Measurements from ENCODE around the gene C7orf57.
"Not testable (repeated sequence)": the region's sequence is repeated elsewhere in the genome, so short reads cannot be mapped to it uniquely, and the experiment has no call there.

Gene C7orf57

DNA sequence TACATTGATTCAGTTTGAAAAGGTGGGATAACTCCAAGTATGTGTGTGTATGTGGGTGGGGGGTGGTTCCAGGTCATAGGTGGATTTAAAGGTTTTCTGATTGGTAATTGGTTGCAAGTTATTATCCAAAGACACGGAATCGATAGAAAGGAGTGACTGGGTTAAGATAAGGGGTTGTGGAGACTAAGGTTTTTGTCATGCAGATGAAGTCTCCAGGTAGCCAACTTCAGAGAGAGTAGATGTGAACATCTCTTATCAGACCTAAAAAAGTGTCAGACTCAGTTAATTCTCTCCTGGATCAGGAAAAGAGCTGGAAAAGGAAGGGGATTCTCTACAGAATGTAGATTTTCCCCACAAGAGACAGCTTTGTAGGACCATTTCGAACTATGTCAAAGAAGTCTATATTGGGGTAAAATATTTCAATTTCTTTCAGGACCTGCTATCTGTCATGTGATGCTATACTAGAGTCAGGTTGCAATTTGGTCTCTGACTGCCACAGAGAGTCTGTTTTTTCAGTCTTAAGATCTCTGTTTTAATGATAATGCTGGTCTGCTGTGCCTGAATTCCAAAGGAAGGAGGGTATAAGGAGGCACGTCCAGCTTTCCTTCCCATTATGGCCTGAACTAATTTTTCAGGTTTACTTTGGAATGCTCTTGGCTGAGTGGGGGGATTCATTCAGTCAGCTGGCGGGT, 3.6 kb downstream of the C7orf57 start:
- no peak for DNase-seq

DNA sequence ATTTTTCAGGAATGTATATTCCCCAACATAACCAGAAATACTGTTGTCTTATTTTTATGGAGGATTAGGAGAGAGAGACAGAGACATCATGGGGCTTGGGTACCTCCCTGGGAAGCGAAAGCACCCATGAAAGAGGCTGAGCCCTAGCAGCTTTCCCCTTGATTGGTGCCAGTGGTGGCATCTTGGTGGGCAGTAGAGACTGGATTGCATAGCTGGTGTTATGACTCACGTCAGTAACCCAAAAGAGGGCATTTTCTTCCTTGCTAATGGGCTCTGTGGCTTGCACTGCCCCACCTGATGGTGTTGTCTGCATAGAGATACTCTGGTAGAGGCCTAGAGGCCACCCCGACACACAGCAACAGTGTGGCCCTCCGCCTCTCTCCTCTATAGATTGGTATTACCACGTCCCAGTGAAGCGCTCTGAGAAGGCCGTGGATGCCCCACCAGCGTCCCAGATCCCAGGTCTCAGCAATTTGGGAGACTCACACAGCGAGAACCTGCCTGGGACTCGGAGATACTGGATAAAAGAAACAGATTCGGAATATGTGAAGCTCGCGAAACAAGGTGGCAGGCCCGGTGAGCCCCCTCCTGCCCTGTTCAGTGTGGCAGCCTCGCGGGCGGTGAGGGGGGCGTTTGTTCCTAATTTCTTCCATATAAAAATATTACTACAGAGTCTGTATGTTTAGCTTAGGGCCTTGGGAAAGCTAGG, 5.8 kb downstream of the C7orf57 start:
- no peak for DNase-seq

DNA sequence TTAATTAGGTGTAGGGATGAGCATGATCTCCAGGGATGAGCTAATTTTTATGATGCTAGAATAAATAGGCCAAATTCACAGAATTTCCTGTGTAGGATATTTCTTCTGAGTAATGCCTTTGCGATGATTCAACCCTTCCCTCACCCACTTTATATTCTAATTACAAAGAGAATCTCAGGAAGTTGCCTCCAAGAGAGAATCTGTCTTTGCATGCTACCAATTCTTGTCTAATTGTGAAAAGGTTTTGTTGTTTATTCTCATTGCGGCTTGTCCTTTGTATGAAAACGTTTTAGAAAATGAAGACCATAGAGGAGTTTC, 6.3 kb downstream of the C7orf57 start:
- DNase-seq, result no peak

DNA sequence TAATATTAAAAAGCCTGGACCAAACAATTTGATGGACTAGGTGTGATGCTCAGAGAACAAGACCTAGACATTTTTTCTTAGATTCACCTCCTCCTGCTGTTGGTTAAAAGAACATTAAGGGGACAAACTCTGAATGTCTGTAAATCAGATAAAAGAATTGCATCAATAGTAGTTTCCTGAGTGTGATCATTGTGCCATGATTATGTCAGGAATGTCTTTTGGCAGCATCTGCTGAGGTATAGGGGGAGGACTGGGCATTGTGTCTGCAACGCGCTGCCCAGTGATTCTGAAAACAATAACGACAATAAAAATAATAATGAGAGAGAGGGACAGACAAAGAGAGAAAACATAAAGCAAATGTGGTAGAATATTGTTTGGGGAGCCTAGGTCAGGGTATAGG, 6.9 kb downstream of the C7orf57 start:
- no peak for DNase-seq

DNA sequence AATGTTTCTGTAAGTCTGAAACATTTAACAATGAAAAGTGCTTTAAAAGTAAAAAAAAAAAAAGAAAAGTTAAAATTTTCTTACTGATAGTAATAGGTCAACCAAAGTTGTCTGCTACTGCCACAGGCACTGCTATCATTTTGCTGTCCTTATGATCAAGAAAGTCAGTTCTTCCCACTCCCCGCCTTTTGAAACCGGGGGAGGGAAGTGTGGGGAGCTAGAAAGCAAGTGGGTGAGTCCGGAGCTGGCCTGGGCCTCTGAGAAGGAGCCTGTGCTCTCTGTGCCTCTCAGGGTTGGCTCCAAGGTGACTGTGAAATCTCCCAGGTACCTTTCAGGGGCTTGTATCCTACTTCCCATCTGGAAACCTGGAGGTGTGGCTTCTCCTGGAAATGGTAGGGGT, 7.3 kb downstream of the C7orf57 start:
- no peak for DNase-seq

DNA sequence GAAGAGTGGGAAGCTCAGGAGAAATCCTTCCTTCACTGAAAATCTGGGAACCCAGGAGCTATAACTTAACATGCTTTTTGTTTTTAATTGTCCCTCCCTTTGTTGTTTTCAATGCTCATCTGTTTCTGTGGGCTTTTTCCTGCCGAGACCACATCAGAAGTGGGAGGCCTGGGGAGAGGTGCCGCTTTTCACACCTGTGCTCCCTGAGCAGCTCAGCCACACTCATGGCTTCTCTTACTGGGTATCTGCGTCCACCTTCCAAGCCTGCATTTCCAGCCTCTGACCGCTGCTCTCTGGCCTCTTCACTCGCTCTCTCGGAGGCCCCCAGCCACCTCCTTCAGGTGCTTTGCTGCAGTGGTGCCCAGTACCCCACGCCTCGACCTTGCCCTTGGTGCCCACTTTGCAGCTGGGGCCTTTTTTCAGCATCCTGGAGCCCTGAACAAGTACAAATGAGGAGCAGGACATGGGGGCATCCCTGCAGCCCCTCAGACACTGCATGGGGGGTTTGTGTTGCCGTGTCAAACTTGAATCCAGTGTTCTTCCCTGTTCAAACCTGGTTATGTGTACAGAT, 9.9 kb downstream of the C7orf57 start:
- DNase-seq, result no peak

DNA sequence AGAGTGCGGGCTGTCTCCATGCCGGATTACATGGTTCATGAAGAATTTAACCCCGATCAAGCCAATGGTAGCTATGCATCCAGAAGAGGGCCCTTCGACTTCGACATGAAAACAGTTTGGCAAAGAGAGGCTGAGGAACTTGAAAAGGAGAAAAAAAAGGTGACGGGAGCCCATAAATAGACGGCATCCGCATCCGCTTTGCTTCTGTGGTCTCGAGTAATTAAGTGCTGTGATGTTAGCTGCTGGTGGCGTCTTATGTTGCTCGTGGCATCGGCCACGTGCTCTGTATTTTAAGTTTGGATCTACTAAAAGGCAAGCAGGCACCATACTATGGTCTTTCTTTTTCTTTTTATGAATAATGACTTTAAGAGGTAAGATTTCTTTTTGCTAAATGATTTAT, 11.1 kb downstream of the C7orf57 start:
- no peak for DNase-seq

DNA sequence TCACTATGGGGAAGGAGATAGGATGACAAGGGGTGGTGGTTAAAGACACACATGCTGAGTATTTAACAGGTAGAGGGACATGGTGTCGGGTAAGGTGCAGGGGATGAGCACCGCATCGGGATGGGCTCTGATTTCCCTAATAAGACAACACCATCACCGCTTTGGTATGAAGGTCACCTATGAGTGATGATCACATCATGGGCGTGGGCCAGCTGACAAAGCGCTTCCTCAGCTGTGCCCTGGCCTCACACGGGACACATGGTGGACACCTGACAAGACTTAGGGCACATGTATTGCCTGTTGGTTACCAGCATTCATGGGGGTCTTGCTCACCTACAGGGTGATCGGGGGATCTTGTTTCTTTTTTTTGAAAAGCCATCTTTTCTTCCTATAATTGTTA, 12.8 kb downstream of the C7orf57 start:
- DNase-seq, result no peak

DNA sequence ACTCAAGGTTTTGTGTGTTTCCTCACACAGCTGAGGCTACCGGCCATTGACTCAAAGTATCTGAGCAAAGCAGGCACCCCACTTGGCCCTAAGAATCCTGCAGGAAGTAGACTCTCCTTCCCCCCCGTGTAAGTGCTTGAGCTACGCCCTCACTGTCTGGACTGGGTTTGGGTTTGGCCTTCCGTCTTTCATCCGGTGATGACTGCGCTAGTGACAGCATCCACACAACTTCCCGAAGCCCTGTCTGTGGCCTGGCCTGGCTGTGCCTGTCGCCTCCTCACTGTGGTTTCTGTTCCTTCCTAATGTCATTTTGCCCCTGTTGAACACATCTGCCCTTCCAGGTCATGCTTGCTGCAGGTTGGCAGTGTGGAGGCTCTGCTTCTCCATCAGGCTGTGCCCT, 14.5 kb downstream of the C7orf57 start:
- no peak for DNase-seq

DNA sequence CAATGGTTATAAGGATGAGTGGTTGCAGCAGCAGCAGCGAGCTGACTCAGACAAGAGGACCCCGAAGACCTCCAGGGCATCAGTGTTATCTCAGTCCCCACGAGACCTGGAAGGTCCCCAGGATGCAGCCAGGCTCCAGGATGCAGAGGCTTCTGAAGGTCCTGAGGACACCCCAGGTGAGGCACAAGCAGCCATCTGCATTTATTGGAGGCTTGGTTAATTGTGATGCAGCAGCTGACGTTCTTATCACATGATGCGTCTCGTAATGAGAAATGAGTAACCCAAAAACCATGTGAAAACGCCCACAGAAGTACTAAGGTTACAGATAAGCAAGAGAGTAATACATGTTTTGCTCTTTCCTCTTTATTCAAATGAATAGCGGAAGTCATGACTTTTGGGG, 17.4 kb downstream of the C7orf57 start:
- no peak for DNase-seq

DNA sequence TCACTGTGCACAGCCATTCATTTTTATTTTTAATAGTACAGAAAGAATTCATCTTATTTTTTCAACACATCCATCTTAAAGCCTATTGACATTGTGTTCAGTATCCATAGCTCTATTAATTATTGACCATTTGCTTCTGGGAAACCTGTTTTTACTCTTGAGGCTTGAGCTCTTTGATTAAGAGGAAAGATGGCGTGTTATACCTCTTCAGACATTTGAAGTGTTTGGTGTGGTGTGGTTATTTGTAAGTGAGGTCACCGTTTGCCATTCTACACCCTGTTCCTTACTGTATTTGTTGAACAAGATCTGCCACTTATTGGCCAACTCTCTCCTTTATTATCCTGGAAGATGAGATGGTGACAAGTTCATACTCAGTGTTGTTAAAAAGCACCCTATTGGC, 18.4 kb downstream of the C7orf57 start:
- DNase-seq, result no peak

DNA sequence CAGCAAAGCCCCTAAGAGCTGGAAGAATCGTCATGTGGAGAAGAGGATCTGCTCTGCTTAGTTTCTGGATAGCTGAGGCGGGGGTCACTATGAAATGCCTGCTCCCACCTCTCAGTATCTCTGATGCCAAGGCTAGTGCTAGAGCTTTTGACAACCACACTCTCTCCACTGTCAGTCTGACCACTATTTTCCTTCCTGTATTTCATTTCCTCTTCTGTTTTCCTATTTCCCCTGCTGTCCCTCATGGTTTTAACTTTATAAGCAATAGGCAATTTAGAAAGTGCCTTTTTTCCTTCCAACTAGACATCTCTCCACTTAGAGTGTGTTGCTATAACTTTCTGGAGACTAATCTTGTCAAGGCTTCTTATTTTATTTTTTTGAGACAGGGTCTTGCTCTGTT, 23.6 kb downstream of the C7orf57 start:
- DNase-seq, result no peak

DNA sequence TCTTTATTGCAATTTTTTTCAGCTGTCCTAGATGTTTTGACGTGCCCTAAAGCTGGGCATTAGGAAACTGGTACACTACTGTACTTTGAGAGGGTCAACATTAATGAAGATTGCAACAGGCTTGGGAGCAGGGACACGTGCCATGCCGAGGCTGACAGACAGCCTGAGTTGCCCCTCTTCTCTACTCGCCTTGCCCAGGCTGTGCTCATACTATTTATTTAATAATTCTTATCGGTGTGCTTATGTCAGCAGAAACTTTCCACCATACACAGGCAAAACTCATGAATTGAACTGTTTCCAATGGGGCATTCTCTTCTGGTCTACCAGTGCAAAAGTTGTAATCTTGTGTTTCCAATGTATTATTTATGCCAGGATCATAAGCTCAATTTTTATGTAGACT, 24.4 kb downstream of the C7orf57 start:
- DNase-seq, result no peak

DNA sequence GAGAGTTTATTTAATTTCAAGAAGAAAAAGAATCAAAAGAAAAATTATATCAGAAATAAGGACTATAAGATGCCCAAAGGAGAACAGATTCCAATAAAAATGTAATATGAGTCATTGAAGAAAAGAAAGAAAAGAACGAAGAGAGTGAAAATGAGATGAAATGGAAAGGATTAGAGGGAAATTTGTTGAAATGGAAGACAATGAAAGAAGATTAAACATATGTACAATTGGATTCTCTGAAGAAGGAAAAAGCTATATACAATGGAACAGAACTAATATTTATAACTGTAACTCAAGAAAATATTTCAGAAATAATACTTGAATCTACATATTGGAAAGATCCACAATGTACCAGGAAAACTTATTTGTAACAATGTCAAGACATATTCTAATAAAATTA, 28.6 kb downstream of the C7orf57 start:
- no peak for DNase-seq

DNA sequence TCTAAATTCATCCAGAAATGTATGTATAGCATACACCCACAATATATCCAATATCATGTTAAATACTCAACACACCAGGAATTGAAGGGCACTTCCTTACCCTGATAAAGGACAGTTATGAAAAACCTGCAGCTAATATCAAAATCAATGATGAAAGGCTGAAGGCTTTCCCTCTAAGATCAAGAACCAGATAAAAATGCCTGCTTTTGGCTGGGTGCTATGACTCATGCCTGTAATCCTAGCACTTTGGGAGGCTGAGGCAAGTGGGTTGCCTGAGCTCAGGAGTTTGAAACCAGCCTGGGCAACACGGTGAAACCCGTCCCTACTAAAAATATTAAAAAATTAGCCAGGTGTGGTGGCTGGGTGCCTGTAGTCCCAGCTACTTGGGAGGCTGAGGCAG, 32.1 kb downstream of the C7orf57 start:
- no peak for DNase-seq

DNA sequence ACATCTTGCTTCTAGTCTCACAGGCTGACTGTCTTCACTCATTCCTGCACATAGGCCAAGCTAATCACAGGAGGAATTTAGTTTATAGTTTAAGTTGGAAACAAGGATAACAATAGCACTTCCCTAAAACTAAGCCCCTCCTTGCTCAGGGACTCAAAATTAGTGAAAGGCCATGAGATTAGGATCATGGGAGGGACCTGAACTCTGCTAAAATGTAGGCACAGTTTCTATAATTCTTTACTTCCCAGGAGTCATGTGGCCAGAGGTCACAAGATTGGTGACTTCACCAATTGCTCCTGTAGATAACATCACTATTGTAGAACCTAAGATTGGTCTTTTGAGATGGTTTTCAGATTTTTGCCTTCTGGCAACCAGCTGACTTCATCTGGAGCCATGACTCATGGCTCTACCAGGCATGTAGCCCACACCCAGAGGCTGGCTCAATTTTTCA, 38.9 kb downstream of the C7orf57 start:
- peak; percentile 51 for DNase-seq

DNA sequence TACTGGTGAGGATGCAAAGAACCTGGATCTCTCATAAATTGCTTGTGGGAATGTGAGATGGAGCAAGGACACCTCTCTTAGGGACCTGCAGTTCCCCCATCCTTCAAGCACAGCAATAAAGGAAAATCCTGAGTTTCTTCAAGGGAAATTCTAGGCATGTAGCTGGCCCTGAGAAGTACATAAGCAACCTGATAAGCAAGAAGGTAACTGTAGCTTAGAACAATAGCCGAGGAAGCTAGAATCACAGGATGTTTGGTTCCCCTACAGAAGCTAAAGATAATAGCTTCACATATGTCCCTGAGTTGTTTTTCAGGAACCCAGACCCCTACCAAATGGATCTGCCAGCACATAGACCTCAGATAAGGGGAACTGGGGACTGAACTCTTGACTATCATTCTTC, 42.1 kb downstream of the C7orf57 start:
- DNase-seq, result no peak

DNA sequence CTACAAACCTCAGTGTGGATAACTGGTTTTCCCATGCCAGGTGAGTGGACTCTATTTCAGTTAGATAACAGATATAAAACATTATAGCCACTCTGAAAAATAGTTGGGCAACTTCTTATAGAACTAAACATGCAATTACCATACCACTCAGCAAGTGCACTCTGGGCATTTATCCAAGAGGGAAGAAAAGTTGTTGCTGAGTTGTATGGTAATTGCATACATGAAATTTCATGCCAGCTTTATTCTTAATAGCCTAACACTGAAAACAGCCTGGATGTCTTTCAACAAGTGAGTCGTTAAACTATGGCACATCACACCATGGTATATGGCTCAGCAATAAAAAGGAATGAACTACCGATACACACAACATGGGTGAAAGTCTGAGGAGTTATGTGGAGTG, 43.1 kb downstream of the C7orf57 start:
- no peak for DNase-seq

DNA sequence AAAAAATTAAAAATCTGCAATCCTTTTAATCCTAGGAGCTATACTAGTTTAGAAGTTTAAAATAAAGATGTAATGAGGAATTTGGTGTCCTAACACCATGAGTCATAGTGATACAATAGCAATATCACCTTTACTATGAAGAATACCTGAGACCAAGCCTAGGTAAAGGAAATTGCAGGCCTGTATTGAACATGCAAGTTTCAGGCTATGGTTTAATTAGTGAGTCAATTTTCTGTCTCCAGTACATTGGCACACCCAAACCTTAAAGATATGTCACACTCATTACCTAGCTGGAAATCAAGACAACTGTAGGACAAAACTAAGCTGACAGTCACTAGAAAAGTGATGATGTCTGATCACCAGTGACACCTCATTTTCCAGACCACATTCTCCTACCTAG, 47.0 kb downstream of the C7orf57 start:
- DNase-seq, result not testable (repeated sequence)

DNA sequence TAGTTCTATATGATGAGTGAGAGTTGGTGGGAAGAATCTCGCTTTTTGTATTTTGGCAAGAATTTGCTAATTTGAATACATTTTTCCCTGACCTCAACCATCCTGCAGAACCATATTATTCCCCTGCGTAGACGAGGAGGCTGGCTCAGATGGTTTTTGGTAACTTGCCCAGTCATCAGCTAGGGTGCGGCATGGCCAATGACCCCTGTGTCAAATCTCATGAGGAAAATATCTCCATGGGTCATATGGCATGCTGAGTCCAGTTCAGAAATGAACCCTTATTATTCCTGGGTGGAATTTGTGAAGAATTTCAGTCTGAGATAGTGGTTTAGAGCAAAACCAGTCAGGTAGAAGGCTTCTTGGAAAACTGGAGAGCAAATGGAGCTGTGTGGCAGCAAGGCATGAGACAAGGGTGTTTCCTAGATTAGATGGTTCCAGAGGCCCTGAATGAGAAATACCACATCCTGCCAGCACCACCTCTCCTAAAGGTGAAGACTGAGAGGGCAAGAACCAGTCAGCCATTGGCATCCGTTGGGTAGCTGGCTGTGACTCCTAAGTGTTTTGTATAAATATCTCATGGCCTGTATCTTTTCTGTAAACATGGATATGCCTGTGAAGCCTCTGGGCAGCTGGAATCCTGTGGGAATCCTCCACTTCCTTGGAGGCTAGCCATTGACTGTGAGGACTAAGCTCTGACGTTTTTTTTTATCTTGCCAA, 47.9 kb downstream of the C7orf57 start:
- DNase-seq, result no peak

DNA sequence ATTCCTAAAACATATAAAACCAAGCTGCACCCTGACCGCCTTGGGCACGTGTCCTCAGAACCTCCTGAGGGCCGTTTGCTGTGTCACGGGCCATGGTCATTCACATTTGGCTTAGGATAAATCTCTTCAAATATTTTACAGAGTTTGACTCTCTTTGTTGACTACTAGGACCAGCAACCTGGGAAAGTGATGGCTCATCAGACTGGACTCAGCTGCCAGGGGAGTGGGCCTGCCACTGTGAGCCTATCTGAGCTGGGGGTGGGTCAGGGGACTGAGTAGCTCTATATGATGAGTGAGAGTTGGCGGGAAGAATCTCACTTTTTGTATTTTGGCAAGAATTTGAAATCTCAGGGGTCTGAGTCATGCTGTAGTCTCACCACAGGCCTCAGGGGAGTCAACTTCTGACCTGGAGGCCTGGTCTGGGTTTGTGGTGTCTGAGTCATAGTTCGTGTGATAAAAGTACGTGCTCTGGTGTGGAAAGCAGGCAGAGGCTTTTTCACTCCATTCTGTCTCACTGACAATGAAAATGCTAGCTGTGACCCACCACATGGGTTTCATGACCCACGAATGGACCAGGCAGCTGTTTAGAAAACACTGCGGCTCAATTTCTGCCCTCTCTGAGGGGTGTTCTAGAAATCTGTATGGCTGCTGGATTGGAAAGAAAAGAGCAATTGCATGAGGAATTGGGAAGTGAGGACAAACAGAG, 49.5 kb downstream of the C7orf57 start:
- peak; percentile 84 for DNase-seq

DNA sequence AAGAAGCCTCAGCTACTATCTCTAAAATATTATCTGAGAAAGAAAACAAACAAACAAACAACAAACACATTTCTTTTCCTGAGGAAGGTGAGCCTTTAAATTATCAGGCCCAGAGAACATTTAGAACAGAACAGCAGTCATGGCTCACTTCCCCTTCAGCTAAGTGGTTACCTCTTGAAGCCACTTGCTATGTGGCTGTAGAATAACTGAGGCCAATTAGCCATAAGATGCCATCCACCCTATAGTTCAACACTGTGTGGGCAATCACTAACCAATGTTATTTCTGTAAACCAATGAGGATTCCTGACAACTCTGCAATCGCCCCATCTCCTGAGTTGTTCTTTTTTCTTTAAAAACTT, 50.1 kb downstream of the C7orf57 start:
- peak; percentile 27 for DNase-seq

DNA sequence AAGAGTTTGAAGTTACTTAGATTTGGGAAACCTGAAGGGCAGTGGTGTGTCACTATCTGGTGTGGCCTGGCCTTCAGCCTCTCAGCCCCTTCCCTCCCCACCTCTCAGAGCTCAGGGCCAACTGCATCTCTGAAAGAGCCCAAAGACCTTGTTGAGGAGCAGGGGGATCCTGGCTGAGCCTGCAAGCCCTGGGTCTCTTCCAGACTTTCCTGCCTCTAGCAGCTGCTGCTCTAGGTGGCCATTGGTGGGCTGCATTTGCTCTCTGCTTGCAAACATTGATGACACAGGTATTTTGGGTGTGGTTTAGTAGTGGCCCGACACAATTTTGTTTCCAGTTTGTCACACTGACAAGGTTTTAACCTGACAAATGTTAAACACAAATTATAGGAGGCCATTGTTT, 50.6 kb downstream of the C7orf57 start:
- no peak for DNase-seq

DNA sequence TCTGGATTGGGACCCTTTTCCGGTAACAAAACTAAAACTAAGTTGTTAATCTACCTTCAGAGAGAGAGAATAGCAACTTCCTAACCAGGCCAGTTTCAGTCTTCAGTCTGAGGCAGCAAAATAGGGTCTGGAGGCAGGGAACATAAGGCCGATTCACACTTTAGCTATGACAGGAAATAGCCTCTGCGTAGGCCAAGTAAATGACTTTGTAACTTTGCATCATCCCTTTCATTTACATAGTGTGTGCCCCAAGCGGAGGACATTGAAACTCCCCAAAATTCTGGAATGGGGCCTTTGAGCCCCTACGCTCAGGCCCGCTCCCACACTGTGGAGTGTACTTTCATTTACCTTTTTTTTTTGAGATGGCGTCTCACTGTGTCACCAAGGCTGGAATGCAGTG, 52.0 kb downstream of the C7orf57 start:
- DNase-seq, result no peak

All from OCI-M1 (cell line).